B cell (primary cell): ENCODE data around the gene CAB39L. TPM values are rescaled to one million over a fixed set of nuclear protein-coding genes. Genes with fewer than 3 reads are reported as not detected.

Experiments
- ATAC-seq: fragments of 200-7000 bp; cut with Tn5 transposase; one replicate; pipeline ENCODE4 v1.10.0; 2021; ENCODE audit warnings: low read depth, mild to moderate bottlenecking, moderate number of reproducible peaks, moderate library complexity
- CTCF ChIA-PET: fragments of 350-600 bp; sonication (Branson Sonifier 250); formaldehyde crosslinking; loops from one replicate; lab custom pipeline; 2021; ENCODE audit warnings: antibody characterized with exemption, inconsistent platforms; lab: Charles Lee
- POLR2A ChIA-PET: fragments of 350-600 bp; sonication (Branson Sonifier 250); formaldehyde crosslinking; loops from one replicate; lab custom pipeline; 2021; ENCODE audit warnings: antibody characterized with exemption; lab: Charles Lee
- DNase-seq: peaks from one replicate; pipeline ENCODE4 v3.0.0; 2013
- H2AFZ ChIP-seq: 2 replicates; pipeline ENCODE4 v1.6.1; 2012; ENCODE audit warnings: mild to moderate bottlenecking, low read depth, low read length; ENCODE audit not compliant: insufficient read depth, poor library complexity, severe bottlenecking
- H3K27ac ChIP-seq, 2 donors: 1 replicate in 1 of 2; 2 replicates in 1 of 2; pipeline ENCODE4 v1.5.1; 2012 to 2013; ENCODE audit warnings: low read length in 2 of 2, mild to moderate bottlenecking in 2 of 2, moderate library complexity in 1 of 2
- H3K27me3 ChIP-seq, 4 experiments: fragments of 200-600 bp in 1 of 4; sonication (generic) in 1 of 4; replicated peaks in 1 of 4; 1 replicate in 2 of 4; 2 replicates in 2 of 4; pipeline versions ENCODE4 v1.6.1 to v1.7.0; 2013 to 2016; ENCODE audit warnings: low read length in 3 of 4, mild to moderate bottlenecking in 2 of 4, mixed read lengths in 1 of 4, moderate library complexity in 1 of 4; ENCODE audit not compliant: insufficient read depth in 4 of 4, control insufficient read depth in 3 of 4; ENCODE audit errors: control extremely low read depth in 1 of 4
- H3K36me3 ChIP-seq, 2 experiments: replicated peaks in 1 of 2; 1 replicate in 1 of 2; 2 replicates in 1 of 2; pipeline versions ENCODE4 v1.6.1 to v1.7.1; 2013; ENCODE audit warnings: low read length in 1 of 2; ENCODE audit not compliant: insufficient read depth in 2 of 2, control insufficient read depth in 1 of 2; ENCODE audit errors: control extremely low read depth in 1 of 2, extremely low read depth in 1 of 2
- H3K4me1 ChIP-seq, 2 donors: fragments of 200-600 bp in 1 of 2; sonication (generic) in 1 of 2; 1 replicate in 1 of 2; 2 replicates in 1 of 2; pipeline versions ENCODE4 v1.5.1 to v1.6.1; 2013 to 2017; ENCODE audit warnings: low read length in 2 of 2; ENCODE audit not compliant: control insufficient read depth in 2 of 2, insufficient read depth in 2 of 2
- H3K4me2 ChIP-seq: replicated peaks from 2 replicates; pipeline ENCODE3; 2012; ENCODE audit warnings: mild to moderate bottlenecking, low read depth, low read length; ENCODE audit not compliant: poor library complexity, severe bottlenecking
- H3K4me3 ChIP-seq, 5 experiments: fragments of 200-600 bp in 1 of 5; sonication (generic) in 1 of 5; 1 replicate in 3 of 5; 2 replicates in 2 of 5; pipeline versions ENCODE4 v1.5.1 to v1.7.0; 2011 to 2016; ENCODE audit warnings: low read length in 4 of 5, mild to moderate bottlenecking in 4 of 5, low read depth in 2 of 5, control low read depth in 1 of 5, moderate library complexity in 1 of 5; ENCODE audit not compliant: insufficient read depth in 1 of 5; ENCODE audit errors: control extremely low read depth in 1 of 5, extremely low read depth in 1 of 5
- H3K79me2 ChIP-seq: fragments of 200-600 bp; sonication (generic); one replicate; pipeline ENCODE4 v1.6.0; 2016; ENCODE audit warnings: low read length; ENCODE audit not compliant: control insufficient read depth, insufficient read depth
- H3K9ac ChIP-seq: fragments of 200-600 bp; sonication (generic); 2 replicates; pipeline ENCODE4 v1.6.1; 2017; ENCODE audit warnings: mild to moderate bottlenecking, low read length, moderate library complexity
- H3K9me3 ChIP-seq, 3 donors: one replicate each; pipeline versions ENCODE4 v1.6.1 to v1.7.1; 2013; ENCODE audit warnings: low read length in 2 of 3; ENCODE audit not compliant: control insufficient read depth in 2 of 3, insufficient read depth in 1 of 3; ENCODE audit errors: control extremely low read depth in 1 of 3
- H4K20me1 ChIP-seq: 2 replicates; pipeline ENCODE4 v1.6.0; 2012; ENCODE audit warnings: mild to moderate bottlenecking, low read length; ENCODE audit not compliant: insufficient read depth, control insufficient read depth, poor library complexity, severe bottlenecking
- H3K27ac Mint-ChIP-seq: one replicate; pipeline ENCODE4 v1.8.0; 2021; ENCODE audit warnings: mixed read lengths
- H3K27me3 Mint-ChIP-seq: one replicate; pipeline ENCODE4 v1.8.0; 2021; ENCODE audit warnings: mixed read lengths
- H3K4me1 Mint-ChIP-seq: one replicate; pipeline ENCODE4 v1.8.0; 2021; ENCODE audit warnings: mixed read lengths
- H3K4me3 Mint-ChIP-seq: one replicate; pipeline ENCODE4 v1.8.0; 2021; ENCODE audit warnings: mixed read lengths
- H3K9me3 Mint-ChIP-seq: one replicate; pipeline ENCODE4 v1.8.0; 2022; ENCODE audit warnings: mixed read lengths; ENCODE audit not compliant: insufficient read depth
- CTCF ChIP-seq: fragments of 200-600 bp; IDR thresholded peaks from one replicate; pipeline ENCODE4 v1.8.0; 2022; ENCODE audit warnings: antibody characterized with exemption, mild to moderate bottlenecking
- EZH2 ChIP-seq: IDR thresholded peaks from 2 replicates; pipeline ENCODE4 v1.6.1; 2012; ENCODE audit warnings: borderline replicate concordance, low read depth, mild to moderate bottlenecking, moderate library complexity, low read length; ENCODE audit not compliant: insufficient read depth, poor library complexity, severe bottlenecking
- WGBS: methylation state at CpG from one replicate; pipeline ENCODE4 v1.1.5; 2013; ENCODE audit warnings: missing lambda C conversion rate; ENCODE audit not compliant: insufficient coverage; 5-methylcytosine and 5-hydroxymethylcytosine counted together
- intact Hi-C: fragments of 100-400 bp; cut with micrococcal nuclease; formaldehyde crosslinking; loops from one replicate; pipeline ENCODE4 v1.10.0; 2022
- polyA plus RNA-seq: library from polyadenylated mRNA; depleted of rRNA; stranded (reverse); fragments of >200 nt; gene quantifications from 2 replicates; pipeline ENCODE4 v1.2.3, GENCODE V29; 2012
- total RNA-seq, 2 donors: library from RNA; stranded (reverse); fragments of 120-200 nt in 1 of 2; gene quantifications; 1 replicate in 1 of 2; 2 replicates in 1 of 2; pipeline versions ENCODE4 v1.2.3 to v1.2.4, GENCODE V29; 2013 to 2022

CAB39L gene
- total and polyA plus RNA-seq, 2 donors (not counting 1 experiment from before 2014, with no cell fraction given), result 1.5 to 9.6 TPM

DNA sequence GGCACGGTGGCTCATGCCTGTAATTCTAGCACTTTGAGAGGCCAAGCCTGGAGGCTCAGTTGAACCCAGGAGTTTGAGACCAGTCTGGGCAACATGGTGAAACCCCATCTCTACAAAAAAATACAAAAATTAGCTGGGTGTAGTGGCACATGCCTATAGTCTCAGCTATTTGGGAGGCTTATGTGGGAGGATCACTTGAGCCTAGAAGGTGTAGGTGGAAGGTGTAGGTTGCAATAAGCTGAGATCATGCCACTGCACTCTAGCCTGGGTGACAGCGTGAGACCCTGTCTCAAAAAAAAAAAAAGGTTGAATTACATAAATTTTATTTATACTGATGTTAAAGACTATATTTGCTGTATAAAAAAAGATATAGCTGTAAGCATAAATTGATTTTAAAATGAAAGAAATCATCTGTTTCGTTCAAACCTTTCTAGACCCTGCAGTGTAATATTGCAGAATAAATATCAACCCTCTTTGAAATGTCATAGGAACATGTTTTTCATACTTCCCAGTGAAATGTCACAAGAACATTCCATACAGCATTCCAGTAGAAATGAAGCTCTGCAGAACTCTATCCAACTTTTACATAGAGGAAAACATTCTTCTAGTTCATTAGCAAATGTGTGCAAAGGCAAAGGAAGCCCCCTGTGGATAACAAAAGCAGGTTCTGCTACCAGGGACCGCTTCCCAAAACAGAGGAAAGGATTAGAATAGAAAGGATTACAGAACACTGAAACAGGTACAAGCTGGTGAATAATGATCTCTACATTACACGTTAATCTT lies 76.0 kb downstream of the CAB39L start:
- H3K4me3 Mint-ChIP-seq, result no peak overlapping the region
- no peak overlapping the region for H3K27ac ChIP-seq
- TF ChIP-seq CTCF (no peak), EZH2 (no peak)
- peaks cover 7% of the 10 kb centered on the region for H3K9me3 Mint-ChIP-seq
- H3K9me3 ChIP-seq, result peaks cover 0 to 7% (median 3%) of the 10 kb centered on the region in 3 donors
- no peak overlapping the region for H3K4me2 ChIP-seq
- CTCF ChIA-PET, result interaction anchor here (1.0 kb wide), 1 partner anchor 60 kb away, joined by 3 read pairs; no protein-coding TSS in a partner anchor
- no peak overlapping the region for H3K4me3 ChIP-seq
- H3K9ac ChIP-seq, result no peak overlapping the region
- DNase-seq, result no peak
- H3K36me3 ChIP-seq, result no peaks in the 10 kb centered on the region
- WGBS, result no CpG with 5 or more reads among the region's 5 CpGs
- ATAC-seq, result no peak
- intact Hi-C loops, result no loop called here
- H3K4me1 Mint-ChIP-seq, result peaks cover 39% of the 10 kb centered on the region
- H3K27ac Mint-ChIP-seq, result no peak overlapping the region
- POLR2A ChIA-PET, result no interaction called here
- H3K27me3 Mint-ChIP-seq, result no peaks in the 10 kb centered on the region
- H2AFZ ChIP-seq, result no peak overlapping the region
- H4K20me1 ChIP-seq, result no peaks in the 10 kb centered on the region
- no peaks in the 10 kb centered on the region for H3K79me2 ChIP-seq
- H3K27me3 ChIP-seq, result no peaks in the 10 kb centered on the region
- H3K4me1 ChIP-seq, result peaks cover 20 to 25% of the 10 kb centered on the region in 2 donors

- H3K4me2 ChIP-seq, result no peak overlapping the region
- Mint-ChIP-seq H3K27ac (no peak overlapping the region), H3K9me3 (peaks cover 7% of the 10 kb centered on the region), H3K27me3 (no peaks in the 10 kb centered on the region), H3K4me3 (no peak overlapping the region), H3K4me1 (peaks cover 30% of the 10 kb centered on the region)
- peaks cover 14 to 18% of the 10 kb centered on the region in 2 donors for H3K4me1 ChIP-seq
- TF ChIP-seq EZH2 (no peak), CTCF (no peak)
- H3K9ac ChIP-seq, result no peak overlapping the region
- ChIA-PET CTCF (no interaction called here), POLR2A (interaction anchor here (0.7 kb wide), 1 partner anchor 82 kb away, joined by 6 read pairs; no protein-coding TSS in a partner anchor)
- WGBS, result no CpG with 5 or more reads among the region's 2 CpGs
- no peaks in the 10 kb centered on the region for H3K36me3 ChIP-seq
- H4K20me1 ChIP-seq, result no peaks in the 10 kb centered on the region
- peaks cover 0 to 7% (median 3%) of the 10 kb centered on the region in 3 donors for H3K9me3 ChIP-seq
- H3K79me2 ChIP-seq, result no peaks in the 10 kb centered on the region
- H3K27ac ChIP-seq, result no peak overlapping the region
- DNase-seq (no peak), ATAC-seq (no peak)
- H3K27me3 ChIP-seq, result no peaks in the 10 kb centered on the region
- no peak overlapping the region for H2AFZ ChIP-seq
- intact Hi-C loops, result no loop called here
- H3K4me3 ChIP-seq, result no peak overlapping the region
These were observed 77.0 kb downstream of the CAB39L start for GRCh38 chr13:49366841-49367240.
